Fibroblast of villous mesenchyme (primary cell): ENCODE measurements around the gene MAN2B2. TPM values are rescaled to one million over a fixed set of nuclear protein-coding genes. Genes with fewer than 3 reads are reported as not detected.
"Not testable (repeated sequence)": the region's sequence is repeated elsewhere in the genome, so short reads cannot be mapped to it uniquely, and the experiment has no call there.

Experiments
- DNase-seq: peaks from one replicate; pipeline ENCODE4 v3.0.0-alpha.2; 2010; ENCODE audit warnings: low read depth
- H3K4me3 ChIP-seq: 2 replicates; pipeline ENCODE4 v1.5.1; 2011; ENCODE audit warnings: low read depth, mild to moderate bottlenecking, low read length
- total RNA-seq: library from RNA; depleted of rRNA; stranded (reverse); fragments of >200 nt; gene quantifications from 2 replicates; pipeline ENCODE4 v1.2.3, GENCODE V29; 2012
- TF ChIP-seq, protein P1 (sequence below): IDR thresholded peaks from 2 replicates; pipeline ENCODE4 v1.5.1; 2012; ENCODE audit warnings: low read depth, mild to moderate bottlenecking, low read length; ENCODE audit not compliant: insufficient read depth

The MAN2B2 gene
- total RNA-seq, 1 donor = 14.2 TPM

GRCh38 chr4:6663596-6664393 lies 88.8 kb downstream of the MAN2B2 start:
- TF ChIP-seq, protein P1, sequence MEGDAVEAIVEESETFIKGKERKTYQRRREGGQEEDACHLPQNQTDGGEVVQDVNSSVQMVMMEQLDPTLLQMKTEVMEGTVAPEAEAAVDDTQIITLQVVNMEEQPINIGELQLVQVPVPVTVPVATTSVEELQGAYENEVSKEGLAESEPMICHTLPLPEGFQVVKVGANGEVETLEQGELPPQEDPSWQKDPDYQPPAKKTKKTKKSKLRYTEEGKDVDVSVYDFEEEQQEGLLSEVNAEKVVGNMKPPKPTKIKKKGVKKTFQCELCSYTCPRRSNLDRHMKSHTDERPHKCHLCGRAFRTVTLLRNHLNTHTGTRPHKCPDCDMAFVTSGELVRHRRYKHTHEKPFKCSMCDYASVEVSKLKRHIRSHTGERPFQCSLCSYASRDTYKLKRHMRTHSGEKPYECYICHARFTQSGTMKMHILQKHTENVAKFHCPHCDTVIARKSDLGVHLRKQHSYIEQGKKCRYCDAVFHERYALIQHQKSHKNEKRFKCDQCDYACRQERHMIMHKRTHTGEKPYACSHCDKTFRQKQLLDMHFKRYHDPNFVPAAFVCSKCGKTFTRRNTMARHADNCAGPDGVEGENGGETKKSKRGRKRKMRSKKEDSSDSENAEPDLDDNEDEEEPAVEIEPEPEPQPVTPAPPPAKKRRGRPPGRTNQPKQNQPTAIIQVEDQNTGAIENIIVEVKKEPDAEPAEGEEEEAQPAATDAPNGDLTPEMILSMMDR = no peak
- H3K4me3 ChIP-seq = no peak overlapping the region
- DNase-seq = no peak

GRCh38 chr4:6665320-6665654 lies 90.3 kb downstream of the MAN2B2 start:
- no peak for DNase-seq
- no peak overlapping the region for H3K4me3 ChIP-seq
- TF ChIP-seq, protein P1 = no peak

DNA sequence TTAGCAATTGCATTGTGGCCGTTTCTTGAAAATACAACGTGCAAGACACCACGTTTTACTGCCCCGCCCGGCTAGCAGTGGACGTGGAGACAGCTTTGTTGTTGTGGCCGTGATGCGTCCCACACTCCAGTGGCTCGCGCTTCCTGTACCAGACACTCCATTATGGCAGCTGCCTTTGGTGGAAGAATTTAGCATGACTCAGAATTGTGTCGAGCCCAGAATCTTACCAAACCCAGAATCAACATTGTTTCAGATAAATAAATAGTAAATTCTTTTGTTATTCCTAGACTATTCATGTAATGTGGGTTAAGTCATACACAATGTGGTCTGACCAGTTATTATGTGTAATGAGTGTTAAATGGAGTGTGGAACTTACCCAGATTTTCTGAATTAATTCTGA lies 93.4 kb downstream of the MAN2B2 start:
- no peak overlapping the region for H3K4me3 ChIP-seq
- DNase-seq = no peak
- TF ChIP-seq, protein P1 = no peak

DNA sequence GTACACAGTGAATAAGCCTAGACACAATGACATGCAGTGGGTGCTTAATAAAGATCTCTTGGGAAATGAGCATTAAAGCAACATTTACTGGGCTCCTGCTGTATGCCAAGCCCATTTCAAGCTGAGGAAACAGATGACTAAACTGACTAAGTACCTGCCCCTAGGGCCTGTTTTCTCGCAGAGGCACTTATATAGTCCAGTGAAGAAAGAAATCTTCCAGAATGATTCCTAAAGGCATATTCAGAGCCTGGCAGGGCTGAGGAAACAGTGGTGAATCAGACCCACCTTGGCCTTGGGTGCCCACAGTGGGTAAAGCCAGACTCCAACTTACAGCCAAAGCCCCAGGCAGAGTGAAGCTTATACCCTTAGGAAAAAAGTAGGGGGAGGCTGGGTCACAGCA lies 96.7 kb downstream of the MAN2B2 start:
- no peak for DNase-seq
- TF ChIP-seq, protein P1 = no peak

GRCh38 chr4:6672131-6672530 lies 97.1 kb downstream of the MAN2B2 start:
- DNase-seq = no peak
- TF ChIP-seq, protein P1 = no peak
- no peak overlapping the region for H3K4me3 ChIP-seq

More for the DNA sequence above, 96.7 kb downstream of the MAN2B2 start:
- no peak overlapping the region for H3K4me3 ChIP-seq

DNA sequence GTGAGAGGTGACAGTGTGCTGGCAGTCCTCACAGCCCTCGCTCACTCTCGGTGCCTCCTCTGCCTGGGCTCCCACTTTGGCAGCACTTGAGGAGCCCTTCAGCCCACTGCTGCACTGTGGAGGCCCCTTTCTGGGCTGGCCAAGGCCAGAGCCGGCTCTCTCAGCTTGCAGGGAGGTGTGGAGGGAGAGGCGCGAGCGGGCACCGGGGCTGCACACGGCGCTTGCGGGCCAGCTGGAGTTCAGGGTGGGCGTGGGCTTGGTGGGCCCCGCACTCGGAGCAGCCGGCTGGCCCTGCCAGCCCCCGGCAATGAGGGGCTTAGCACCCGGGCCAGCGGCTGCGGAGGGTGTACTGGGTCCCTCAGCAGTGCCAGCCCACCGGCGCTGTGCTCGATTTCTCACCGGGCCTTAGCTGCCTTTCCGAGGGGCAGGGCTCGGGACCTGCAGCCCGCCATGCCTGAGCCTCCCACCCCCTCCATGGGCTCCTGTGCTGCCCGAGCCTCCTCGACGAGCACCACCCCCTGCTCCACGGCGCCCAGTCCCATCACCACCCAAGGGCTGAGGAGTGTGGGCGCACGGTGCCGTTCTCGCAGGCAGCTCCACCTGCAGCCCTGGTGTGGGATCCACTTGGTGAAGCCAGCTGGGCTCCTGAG lies 97.7 kb downstream of the MAN2B2 start:
- not testable (repeated sequence) for H3K4me3 ChIP-seq, DNase-seq

Other genes with a start within 250 kb of the MAN2B2 start
- not detected in 2 replicates for gene PPP2R2C, start 102.6 kb upstream of the MAN2B2 start, total RNA-seq
- 105 and 127 TPM in 2 replicates for gene MRFAP1, start 65.5 kb downstream of the MAN2B2 start, total RNA-seq
- gene S100P, start 118.7 kb downstream of the MAN2B2 start, total RNA-seq = not detected in 2 replicates
- 34.1 and 42.7 TPM in 2 replicates for gene MRFAP1L1, start 134.7 kb downstream of the MAN2B2 start, total RNA-seq
- 10.4 and 12.6 TPM in 2 replicates for gene BLOC1S4, start 141.0 kb downstream of the MAN2B2 start, total RNA-seq
- gene KIAA0232, start 207.5 kb downstream of the MAN2B2 start, total RNA-seq = 23.2 and 29.8 TPM in 2 replicates